ENCODE measurements around the gene KRT85.
"Not testable (repeated sequence)": the region's sequence is repeated elsewhere in the genome, so short reads cannot be mapped to it uniquely, and the experiment has no call there.

KRT85 gene

DNA sequence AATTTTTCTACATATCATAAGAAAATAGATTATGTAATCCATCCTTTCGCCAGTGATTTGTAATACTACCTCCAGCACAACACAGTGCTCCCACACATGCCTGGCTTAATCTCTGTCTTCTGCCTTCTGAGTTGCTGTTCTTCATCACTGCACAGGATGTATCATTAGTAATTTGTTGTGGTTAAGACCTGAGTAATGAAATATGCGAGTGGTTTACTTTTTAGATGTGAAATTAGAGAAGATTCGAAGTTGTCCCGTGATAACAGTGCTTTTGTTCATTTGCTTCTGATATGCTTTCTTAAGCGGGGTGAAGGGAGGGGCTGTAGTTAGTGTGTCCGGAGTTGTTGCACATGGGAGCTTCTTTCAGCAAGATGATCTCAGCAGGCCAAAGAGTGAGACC is 18.1 kb downstream of the KRT85 start:
- no peak for DNase-seq (ENCODE audit: low read depth in 2 of 2)

DNA sequence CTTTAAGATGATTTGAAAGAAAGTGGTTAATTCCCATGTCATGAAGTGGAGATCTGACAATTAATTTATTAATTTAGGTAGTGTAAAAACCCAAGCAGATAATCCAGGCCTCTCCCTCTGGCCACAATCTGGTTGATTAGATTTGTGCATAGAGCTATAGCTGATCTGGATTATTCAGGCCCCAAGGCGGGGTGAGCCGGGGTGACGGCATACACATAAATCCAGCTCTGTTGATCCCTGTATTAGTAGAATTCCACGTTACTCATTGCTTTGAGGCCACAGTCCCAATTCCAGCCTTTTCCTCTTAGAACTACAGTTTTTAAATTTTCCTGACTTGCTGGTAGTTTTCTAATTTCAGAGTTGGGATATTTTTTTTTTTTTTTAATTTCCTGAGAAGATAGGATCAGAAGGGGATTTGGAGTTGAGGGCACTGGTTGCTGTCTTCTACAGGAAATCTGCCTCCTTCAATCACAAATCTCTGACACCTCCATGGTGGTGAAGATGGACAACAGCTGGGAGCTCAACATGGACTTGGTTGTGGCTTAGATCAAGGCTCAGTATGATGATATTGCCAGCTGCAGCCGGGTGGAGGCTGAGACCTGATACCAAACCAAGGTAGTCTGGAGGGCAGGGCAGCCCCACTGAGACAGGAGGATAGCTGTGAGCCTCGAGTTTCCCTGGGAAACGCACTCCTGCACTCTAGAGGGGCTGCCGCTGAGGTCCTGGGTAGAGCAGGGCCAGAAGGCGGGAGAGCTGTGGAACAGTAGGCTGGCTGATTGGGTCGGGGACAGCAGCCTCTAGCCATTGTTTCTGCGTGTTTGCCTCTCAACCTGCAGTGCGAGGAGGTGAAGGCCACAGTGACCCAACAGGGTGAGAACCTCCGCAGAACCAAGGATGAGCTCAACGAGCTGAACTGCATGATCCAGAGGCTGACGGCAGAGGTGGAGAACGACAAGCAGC is 19.4 kb downstream of the KRT85 start:
- DNase-seq (ENCODE audit: low read depth in 2 of 2) = no peak

DNA sequence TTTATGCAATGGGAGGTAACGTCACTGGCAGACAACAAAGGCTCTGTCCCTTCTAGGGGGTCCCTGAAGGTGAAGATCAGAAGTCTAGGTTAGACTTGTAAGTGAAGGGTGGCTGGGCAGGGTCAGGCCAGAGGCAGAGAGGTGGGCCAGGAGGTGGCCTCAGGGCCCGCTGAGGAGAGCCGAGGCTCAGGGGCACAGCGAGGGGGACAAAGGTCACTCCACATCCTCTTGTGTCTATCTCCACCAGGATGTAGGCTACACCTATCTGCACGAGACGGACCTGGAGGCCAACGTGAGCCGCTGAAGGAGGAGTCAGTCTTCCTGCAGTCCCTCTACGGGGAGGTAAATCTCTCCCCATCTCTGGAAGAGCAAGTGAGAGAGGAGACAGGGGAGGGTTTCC is 20.3 kb downstream of the KRT85 start:
- no peak for DNase-seq (ENCODE audit: low read depth in 2 of 2)

DNA sequence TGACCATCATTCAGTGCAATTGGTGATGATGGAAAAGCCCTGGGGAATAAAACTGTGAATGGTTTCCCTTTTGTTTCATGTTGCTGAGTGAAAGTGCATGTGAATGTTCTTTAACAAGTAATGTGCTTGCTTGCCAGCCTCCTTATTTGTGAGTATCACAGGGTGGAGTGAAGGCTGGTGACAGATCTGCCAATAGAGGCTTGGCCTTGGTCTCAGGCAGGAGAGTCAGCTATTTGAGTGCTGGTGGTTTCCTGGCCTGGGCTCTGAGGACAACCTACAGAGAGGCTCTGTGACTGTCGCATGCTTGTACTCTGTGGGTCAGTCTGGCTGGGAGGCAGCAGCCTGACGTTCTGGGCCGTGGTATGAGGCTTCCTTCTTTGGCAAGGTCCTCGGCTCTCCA is 20.7 kb downstream of the KRT85 start:
- DNase-seq (ENCODE audit: low read depth in 2 of 2) = no peak

DNA sequence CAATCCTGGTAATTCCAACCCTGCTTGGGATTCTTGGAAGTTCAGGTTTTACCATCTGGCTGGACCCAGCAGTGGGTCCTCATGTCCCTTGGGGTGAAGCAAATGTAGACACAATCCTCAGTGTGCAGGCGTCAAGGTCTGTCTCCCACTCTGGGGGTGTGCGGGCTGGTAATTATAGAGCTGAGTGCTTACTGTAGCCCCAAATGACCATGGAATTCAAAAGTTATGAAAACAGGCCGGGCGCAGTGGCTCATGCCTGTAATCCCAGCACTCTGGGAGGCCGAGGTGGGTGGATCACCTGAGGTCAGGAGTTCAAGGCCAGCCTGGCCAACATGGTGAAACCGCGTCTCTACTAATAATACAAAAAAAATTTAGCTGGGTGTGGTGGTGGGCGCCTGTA is 22.2 kb downstream of the KRT85 start:
- DNase-seq (ENCODE audit: low read depth in 2 of 2) = not testable (repeated sequence)

DNA sequence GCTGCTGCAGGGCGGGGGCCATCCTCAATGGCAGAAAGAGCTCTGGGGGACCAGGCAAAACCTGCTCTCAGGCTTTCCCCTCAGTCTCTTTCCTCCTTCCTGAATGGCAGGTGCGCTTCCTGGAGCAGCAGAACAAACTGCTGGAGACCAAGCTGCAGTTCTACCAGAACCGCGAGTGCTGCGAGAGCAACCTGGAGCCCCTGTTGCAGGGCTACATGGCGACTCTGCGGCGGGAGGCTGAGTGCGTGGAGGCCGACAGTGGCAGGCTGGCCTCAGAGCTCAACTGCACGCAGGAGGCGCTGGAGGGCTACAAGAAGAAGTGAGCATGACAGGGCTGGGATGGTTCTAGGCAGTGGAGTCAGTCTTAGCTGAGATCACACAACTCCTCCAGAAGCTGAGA is 23.2 kb downstream of the KRT85 start:
- DNase-seq (ENCODE audit: low read depth in 2 of 2) = no peak

DNA sequence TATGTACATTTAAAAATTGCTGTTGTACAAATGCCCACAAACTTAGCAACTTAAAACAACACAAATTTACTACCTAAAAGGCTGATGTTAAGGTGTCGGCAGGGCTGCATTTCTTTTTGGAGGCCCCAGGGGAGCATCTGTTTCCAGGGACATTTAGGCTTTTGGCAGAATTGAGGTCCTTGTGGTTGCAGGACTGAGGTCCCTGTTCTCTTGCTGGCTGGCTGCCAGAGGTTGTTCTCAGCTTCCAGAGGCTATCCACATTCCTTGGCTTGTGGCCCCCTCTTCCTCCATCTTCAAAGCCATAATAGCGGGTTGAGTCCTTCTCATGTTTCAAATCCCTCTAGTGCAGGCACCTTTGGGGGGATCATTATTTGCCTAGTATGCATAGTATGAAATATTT is 23.7 kb downstream of the KRT85 start:
- DNase-seq (ENCODE audit: low read depth in 2 of 2) = no peak

DNA sequence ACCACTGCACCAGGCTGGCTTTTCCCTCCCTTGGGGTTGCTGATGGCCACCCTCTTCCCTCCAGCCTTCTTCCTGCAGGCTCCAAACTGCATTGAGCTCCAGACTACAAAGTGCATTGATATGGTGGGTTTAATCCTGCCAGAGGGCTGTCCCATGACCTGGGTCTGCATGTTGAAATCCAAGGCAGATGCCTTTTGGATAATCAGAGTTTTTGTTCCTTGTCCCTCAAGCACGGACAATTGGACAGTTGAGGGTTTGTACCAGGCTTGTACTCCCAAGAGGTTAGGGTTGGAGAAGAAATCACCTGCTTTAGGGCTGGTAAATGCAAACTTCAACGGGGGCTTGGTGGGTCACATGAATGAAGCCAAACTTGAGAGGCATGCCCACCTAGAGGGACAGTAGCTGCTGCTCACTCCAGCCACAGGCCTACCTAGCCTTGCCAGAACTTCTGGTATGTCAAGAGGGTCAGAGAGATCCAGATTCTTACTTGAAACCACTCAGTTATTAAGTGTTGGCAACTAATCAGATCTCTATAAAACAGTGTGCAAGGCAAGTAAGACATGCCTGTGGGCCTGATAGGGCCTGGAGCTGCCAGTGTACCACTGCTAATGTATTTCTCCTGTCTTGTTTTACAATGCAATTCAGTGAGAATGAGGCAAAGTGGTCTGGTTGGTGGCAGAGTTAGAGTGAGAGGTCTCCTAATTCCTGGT is 24.3 kb downstream of the KRT85 start:
- no peak for DNase-seq (ENCODE audit: low read depth in 2 of 2)

DNA sequence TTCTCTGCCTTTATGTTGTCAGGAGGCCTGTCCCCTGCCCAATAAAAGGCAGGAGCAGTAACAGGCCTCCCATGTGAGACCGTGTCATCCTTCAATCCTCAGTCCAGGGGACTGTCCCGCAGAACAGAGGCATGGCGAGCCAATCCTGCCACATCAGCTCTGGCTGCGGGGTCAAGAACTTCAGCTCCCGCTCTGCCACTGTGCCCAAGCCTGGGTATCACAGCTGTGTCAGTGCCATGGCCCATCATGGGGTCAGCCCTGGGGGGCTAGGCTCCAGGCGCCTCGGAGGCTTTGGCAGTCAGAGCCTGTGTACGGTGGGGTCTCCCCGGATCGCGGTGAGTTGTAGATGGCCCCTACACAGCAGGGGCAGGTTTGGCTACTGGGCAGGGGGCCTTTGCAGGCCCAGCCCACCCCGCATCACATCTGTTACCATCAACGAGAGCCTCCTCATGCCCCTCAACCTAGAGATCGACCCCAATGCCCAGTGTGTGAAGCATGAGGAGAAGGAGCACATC is 26.2 kb downstream of the KRT85 start:
- no peak for DNase-seq (ENCODE audit: low read depth in 2 of 2)

DNA sequence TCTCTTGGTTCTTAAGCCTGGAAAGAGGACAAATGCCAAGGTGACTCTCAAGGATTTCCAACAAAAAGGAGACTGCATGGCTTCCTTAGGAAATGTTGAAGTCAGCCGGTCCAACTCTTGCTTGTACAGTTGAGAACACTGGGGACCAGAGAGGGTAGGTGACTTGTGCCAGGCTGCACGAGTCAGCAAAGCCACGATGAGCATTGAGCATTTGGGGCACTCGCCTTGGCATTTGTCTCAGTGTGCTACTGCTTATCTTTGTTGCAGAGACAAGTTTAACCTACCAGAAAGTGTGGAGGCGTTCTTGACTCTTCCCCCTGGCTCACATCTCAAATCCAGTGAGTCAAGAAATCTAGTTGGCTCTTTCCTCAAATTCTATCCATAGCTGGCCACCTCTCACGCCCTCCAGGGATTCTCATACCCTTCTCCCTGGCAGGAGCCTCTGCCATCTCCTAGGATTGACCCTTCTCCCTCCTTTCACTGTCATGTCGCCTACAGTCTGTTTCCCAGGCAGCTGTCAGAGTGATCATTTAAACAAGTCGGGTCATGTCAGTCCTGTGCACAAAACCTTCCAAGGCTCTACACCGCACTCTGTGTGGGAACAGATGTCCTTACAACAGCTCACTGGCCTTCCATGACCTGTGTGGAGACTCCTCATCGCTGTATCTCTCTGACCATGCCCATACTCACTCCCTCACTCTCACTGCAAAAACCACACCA is 28.9 kb downstream of the KRT85 start:
- no peak for DNase-seq (ENCODE audit: low read depth in 2 of 2)

DNA sequence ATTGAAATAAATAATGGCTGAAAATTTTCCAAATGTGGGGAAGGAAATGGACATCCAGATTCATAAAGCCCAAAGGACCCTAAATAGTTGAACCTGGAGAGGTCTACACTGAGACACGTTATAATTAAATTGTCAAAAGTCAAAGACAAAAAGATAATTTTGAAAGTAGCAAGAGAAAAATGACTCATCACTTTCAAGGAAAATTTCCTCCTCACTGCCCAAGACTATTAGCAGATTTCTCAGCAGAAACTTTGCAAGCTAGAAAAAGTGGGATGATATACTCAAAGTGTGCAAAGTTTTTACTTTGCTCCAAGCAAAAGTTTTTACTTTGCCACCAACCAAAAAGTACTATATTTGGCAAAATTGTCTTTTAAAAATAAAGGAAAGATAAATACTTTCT is 30.2 kb downstream of the KRT85 start:
- no peak for DNase-seq (ENCODE audit: low read depth in 2 of 2)

DNA sequence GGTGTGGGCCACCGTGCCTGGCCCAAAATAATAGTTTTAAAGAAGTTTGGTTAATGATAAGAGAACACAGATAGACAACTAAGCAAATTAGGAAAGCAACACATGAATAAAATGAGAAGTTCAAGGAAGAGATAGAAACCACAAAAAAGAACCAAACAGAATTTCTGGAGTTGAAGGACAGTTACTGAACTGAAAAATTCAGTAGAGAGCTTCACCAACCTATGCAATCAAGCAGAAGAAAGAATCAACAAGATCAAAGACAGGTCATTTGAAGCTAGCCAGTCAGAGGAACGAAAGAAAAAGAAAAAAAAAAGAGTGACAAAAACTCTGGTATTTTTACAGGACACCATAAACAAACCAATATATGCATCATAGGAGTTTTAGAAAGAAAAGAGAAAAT is 30.6 kb downstream of the KRT85 start:
- no peak for DNase-seq (ENCODE audit: low read depth in 2 of 2)

DNA sequence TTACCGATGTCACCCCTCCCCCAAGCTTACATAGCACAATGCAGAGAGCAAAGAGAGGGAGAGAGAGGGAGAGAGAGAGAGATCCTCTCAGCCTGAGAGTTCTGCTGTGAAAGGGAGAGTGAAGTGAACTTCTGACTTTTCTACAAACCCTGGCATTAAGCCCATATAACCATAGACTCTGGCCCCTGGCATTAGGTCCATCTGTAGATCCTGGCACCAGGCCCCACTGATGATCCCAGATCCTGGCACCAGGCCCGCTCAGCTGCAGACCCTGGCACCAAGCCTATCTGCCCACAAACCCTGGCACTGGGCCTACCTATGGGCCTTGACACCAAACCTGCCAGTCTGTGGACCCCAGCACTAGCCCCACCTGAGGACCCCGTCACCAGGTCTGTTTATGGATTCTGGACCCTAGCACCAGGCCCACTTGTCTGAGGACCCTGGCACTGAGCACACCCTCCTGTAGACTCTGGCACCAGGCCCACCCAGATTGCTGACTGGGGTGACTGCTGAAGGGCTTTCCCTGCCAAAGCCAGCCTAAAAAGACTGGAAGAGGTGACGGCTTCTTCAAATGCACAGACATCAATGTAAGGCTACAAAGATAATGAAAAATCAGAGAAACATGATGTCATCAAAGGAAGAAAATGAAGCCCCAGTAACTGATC is 31.6 kb downstream of the KRT85 start:
- no peak for DNase-seq (ENCODE audit: low read depth in 2 of 2)

DNA sequence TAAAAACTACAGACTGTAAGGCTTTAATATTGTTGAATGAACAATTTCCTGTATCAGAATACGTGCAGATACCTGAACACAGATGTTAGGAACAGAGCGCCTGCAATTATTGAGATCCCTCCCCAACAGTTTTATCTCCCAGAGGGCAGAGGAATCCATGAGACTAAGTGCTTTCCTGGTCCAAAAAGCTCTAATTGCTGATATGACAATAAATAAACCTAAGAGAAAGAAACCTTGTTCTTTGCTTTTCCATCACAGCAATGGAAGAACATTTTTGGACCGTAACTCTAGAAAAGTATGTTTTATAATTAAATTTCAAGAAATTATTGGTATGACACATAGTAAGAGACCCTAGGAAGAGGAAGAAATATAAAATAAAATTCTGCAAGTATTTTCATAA is 33.1 kb downstream of the KRT85 start:
- no peak for DNase-seq (ENCODE audit: low read depth in 2 of 2)

DNA sequence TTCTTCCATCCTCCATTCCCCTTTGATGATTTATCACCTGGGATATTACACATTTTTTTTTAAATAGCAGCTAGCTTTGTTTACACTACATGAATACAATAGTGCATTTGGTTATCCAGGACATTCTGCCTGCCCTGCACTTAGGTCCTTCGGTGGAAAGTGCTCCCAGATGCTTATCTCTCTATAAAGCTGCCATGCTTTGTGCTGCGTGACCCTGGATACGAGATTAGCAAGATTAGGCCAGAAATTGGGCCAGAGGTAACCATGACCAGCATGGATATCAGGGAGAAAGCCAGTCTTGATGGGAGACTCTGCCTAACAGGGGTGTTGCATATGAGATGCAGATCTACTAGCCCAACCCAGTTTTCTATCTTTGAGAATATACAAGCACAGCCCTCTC is 34.0 kb downstream of the KRT85 start:
- no peak for DNase-seq (ENCODE audit: low read depth in 2 of 2)

DNA sequence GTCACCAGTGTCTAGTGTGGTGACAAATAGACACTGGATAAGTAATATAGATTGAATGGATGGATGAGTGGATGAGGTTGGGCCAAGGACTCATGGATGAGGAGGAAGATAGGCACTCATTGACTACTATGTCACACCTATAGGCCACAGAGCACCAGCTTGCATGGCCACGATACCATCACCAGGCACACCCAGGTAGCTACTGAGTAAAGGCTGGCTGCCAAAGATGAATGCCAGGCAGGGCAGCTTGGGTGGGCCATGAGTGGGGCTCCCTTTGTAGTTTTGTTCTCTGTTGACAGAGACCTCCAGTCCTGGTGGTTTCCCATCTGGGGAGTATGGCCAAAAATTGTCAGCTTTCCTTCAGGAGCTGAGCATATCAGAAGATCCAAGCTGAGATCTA is 34.9 kb downstream of the KRT85 start:
- no peak for DNase-seq (ENCODE audit: low read depth in 2 of 2)

DNA sequence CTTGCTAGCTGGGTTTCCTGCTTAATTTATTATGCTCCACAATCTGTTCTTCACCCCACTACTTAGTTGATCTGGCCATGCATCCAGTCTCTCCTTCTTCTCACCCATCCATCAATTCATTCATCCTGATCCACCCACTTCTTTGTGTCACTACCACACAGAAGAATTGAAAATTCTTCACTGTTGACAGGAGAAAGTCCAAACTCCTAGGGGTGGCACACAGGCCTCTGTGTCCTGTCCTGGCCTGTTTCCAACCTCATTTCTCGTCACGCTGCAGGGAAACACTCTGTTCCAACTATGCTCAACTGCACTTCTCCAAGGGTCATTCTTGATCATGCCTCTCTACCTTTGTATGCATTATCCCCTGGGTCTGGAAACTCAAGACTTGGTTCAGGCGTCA is 35.4 kb downstream of the KRT85 start:
- no peak for DNase-seq (ENCODE audit: low read depth in 2 of 2)

DNA sequence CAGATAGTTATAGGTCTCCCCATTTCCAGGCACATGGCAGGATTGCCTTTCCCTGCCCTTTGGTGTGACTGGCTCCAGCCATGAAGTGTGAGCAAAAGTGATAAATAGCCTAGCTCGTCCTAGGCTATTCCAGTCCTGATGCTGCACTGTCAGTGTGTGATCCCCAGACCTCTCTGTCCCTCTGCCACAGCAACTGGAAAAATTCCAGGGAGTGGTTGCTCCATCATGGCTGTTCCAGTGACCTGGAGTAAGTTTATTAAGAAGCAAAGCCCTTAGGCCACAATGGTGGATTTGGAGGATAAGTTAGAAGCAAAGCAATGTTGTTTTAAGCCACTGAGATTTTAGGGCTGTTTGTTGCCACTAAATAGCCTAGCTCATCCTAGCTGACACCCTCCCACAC is 36.2 kb downstream of the KRT85 start:
- DNase-seq (ENCODE audit: low read depth in 2 of 2) = no peak

DNA sequence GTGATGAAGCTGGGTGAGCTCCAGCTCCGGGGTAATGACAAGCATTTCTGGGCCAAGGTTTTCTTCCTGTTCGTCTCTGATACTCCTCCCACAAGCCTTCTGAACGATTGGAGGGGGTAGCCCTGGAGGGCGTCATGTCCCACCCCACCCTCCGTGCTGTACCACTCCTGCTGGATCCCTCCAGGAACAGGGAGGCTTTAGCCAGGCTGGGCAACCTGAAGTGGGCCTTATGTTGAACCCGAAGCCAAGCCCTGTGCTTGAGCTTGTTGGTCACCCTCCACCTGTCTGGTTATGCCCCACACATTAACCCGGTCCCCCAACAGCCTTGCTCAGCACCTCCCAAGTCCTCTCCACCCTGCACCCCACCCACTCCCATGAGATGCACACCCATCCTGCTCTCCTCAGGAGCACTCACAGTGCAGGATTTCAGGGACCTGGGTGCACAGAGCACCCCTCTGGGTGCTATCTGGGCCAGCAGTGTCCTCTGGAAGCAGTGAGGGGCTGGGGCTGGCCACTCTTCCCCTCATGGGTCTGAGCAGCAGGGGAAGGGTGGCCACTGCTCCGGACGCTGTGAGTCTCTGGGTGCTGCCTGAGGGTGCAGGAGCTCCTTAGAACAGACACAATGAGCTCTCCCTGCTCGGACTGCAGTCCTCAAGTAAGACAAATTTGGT is 39.3 kb downstream of the KRT85 start:
- no peak for DNase-seq (ENCODE audit: low read depth in 2 of 2)

DNA sequence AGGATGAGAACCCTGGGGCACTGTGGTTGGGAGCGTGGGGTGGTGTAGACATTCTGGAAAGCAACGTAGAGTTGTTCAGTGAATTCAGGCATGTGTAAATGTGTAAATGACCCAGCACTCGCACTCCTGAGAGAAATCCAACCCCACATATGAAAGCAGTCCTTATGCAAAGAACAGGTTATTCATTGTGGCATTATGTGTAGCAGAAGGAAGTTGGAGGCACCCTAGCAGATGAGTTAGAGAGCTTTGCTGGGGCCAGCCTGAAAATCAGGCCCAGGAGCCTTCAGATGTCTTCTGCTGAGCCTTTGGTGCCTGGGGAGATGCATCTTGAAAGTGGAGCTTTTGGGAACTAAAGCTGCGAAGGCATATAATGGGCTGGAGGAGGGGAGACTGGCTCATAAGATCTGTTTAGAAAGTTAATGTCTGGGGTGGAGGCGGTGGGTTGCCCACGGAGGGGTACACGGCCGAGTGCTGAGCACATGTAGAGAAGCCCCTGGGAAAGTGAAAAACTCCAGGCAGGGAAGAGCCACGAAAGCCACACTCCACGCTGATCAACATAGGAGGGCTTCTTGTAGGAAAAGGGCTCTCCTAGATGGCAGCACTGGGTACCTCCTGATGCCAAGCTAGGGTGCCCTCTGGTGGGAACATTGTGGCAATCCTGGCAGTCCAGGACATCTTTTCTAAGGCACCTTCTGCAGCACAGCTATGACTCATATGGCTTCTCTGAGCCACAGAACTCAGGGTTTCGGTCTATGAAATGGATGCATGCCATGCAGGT is 40.0 kb downstream of the KRT85 start:
- DNase-seq (ENCODE audit: low read depth in 2 of 2) = peak; percentile 63 to 68

DNA sequence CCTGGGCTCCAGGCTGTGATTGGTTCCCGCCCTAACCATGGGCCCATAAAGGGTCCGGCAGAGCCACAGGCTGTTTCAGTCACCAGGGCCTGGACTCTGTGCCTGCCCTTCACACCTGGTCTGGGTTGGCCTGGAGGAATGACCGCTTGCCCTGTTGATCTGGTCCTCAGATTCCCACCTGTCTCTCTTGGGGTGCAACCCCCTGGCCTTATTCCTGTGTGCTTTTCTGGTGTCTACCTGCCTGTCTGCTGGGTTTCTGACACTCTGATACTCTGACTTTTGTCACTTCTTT is 43.2 kb downstream of the KRT85 start:
- no peak for DNase-seq (ENCODE audit: low read depth in 2 of 2)

Data from stimulated activated CD4-positive, alpha-beta T cell treated with anti-CD3 and anti-CD28 coated beads, Interleukin-12 subunit alpha, Interleukin-12 subunit beta, amount 100 ng/mL, for 24 hours (primary cell).